ENCODE results near the gene PMM2. TPM values are rescaled to one million over a fixed set of nuclear protein-coding genes. Genes with fewer than 3 reads are reported as not detected.

PMM2 gene
- total RNA-seq, 4 donors from 2014 or later = 20.0 to 33.0 (median 25.7) TPM

- WGBS = 82% methylated on average over 11 of the region's 11 CpGs
- peaks cover 97% of the 10 kb centered on the region for H3K36me3 ChIP-seq
- no peak for DNase-seq (ENCODE audit: low spot score in 2 of 2)
These were observed 11.1 kb downstream of the PMM2 start for GRCh38 chr16:8808613-8809353.

GRCh38 chr16:8812162-8812843 lies 14.7 kb downstream of the PMM2 start:
- Histone ChIP-seq H3K9me3 (no peaks in the 10 kb centered on the region), H3K27me3 (no peaks in the 10 kb centered on the region), H3K27ac (no peak overlapping the region), H3K4me1 (no peaks in the 10 kb centered on the region), H3K36me3 (peaks cover 92% of the 10 kb centered on the region), H3K4me3 (no peak overlapping the region)
- TF ChIP-seq EP300 (IDR thresholded peaks at IDR 0.05) (no peak), POLR2A (IDR thresholded peaks at IDR 0.05) (no peak), CTCF (IDR thresholded peaks at IDR 0.05) (no peak), POLR2AphosphoS5 (IDR thresholded peaks at IDR 0.05) (no peak)
- 70% methylated on average over 12 of the region's 12 CpGs for WGBS
- no peak for DNase-seq (ENCODE audit: low spot score in 2 of 2)

More at GRCh38 chr16:8808613-8809353, 11.1 kb downstream of the PMM2 start:
- Histone ChIP-seq H3K4me1 (no peaks in the 10 kb centered on the region), H3K27me3 (no peaks in the 10 kb centered on the region), H3K4me3 (no peak overlapping the region), H3K9me3 (no peaks in the 10 kb centered on the region), H3K27ac (no peak overlapping the region)
- no peak for TF ChIP-seq EP300 (IDR thresholded peaks at IDR 0.05)
- TF ChIP-seq POLR2A (IDR thresholded peaks at IDR 0.05) = no peak
- no peak for TF ChIP-seq POLR2AphosphoS5 (IDR thresholded peaks at IDR 0.05)
- TF ChIP-seq CTCF (IDR thresholded peaks at IDR 0.05) = no peak

- WGBS = 88% methylated on average over 14 of the region's 14 CpGs
- TF ChIP-seq POLR2AphosphoS5 (IDR thresholded peaks at IDR 0.05) (no peak), CTCF (IDR thresholded peaks at IDR 0.05) (no peak), POLR2A (IDR thresholded peaks at IDR 0.05) (no peak), EP300 (IDR thresholded peaks at IDR 0.05) (no peak)
These were observed 16.6 kb downstream of the PMM2 start for GRCh38 chr16:8814095-8814806.

GRCh38 chr16:8816967-8817655 lies 19.5 kb downstream of the PMM2 start:
- no peak for DNase-seq (ENCODE audit: low spot score in 2 of 2)
- no peak for TF ChIP-seq EP300 (IDR thresholded peaks at IDR 0.05)
- TF ChIP-seq POLR2AphosphoS5 (IDR thresholded peaks at IDR 0.05) = no peak
- TF ChIP-seq CTCF (IDR thresholded peaks at IDR 0.05) = no peak
- TF ChIP-seq POLR2A (IDR thresholded peaks at IDR 0.05) = no peak
- Histone ChIP-seq H3K27me3 (no peaks in the 10 kb centered on the region), H3K36me3 (peaks cover 85% of the 10 kb centered on the region), H3K9me3 (no peaks in the 10 kb centered on the region), H3K4me3 (no peak overlapping the region), H3K4me1 (no peaks in the 10 kb centered on the region), H3K27ac (no peak overlapping the region)
- 87% methylated on average over 6 of the region's 6 CpGs for WGBS

More at GRCh38 chr16:8814095-8814806, 16.6 kb downstream of the PMM2 start:
- H3K27ac ChIP-seq = no peak overlapping the region
- DNase-seq (ENCODE audit: low spot score in 2 of 2) = no peak
- H3K4me3 ChIP-seq = no peak overlapping the region
- no peaks in the 10 kb centered on the region for H3K27me3 ChIP-seq
- H3K9me3 ChIP-seq = no peaks in the 10 kb centered on the region
- H3K36me3 ChIP-seq = peaks cover 92% of the 10 kb centered on the region
- H3K4me1 ChIP-seq = no peaks in the 10 kb centered on the region
